ENCODE measurements around the gene KRT84. TPM values are rescaled to one million over a fixed set of nuclear protein-coding genes. Genes with fewer than 3 reads are reported as not detected.
"Not testable (repeated sequence)": the region's sequence is repeated elsewhere in the genome, so short reads cannot be mapped to it uniquely, and the experiment has no call there.

KRT84 gene
- total RNA-seq, 1 donor from 2014 or later = not detected

DNA sequence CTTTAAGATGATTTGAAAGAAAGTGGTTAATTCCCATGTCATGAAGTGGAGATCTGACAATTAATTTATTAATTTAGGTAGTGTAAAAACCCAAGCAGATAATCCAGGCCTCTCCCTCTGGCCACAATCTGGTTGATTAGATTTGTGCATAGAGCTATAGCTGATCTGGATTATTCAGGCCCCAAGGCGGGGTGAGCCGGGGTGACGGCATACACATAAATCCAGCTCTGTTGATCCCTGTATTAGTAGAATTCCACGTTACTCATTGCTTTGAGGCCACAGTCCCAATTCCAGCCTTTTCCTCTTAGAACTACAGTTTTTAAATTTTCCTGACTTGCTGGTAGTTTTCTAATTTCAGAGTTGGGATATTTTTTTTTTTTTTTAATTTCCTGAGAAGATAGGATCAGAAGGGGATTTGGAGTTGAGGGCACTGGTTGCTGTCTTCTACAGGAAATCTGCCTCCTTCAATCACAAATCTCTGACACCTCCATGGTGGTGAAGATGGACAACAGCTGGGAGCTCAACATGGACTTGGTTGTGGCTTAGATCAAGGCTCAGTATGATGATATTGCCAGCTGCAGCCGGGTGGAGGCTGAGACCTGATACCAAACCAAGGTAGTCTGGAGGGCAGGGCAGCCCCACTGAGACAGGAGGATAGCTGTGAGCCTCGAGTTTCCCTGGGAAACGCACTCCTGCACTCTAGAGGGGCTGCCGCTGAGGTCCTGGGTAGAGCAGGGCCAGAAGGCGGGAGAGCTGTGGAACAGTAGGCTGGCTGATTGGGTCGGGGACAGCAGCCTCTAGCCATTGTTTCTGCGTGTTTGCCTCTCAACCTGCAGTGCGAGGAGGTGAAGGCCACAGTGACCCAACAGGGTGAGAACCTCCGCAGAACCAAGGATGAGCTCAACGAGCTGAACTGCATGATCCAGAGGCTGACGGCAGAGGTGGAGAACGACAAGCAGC, 37.6 kb downstream of the KRT84 start:
- no peak for DNase-seq (ENCODE audit: extremely low read depth, low read depth, low spot score)

DNA sequence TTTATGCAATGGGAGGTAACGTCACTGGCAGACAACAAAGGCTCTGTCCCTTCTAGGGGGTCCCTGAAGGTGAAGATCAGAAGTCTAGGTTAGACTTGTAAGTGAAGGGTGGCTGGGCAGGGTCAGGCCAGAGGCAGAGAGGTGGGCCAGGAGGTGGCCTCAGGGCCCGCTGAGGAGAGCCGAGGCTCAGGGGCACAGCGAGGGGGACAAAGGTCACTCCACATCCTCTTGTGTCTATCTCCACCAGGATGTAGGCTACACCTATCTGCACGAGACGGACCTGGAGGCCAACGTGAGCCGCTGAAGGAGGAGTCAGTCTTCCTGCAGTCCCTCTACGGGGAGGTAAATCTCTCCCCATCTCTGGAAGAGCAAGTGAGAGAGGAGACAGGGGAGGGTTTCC, 38.4 kb downstream of the KRT84 start:
- no peak for DNase-seq (ENCODE audit: extremely low read depth, low read depth, low spot score)

DNA sequence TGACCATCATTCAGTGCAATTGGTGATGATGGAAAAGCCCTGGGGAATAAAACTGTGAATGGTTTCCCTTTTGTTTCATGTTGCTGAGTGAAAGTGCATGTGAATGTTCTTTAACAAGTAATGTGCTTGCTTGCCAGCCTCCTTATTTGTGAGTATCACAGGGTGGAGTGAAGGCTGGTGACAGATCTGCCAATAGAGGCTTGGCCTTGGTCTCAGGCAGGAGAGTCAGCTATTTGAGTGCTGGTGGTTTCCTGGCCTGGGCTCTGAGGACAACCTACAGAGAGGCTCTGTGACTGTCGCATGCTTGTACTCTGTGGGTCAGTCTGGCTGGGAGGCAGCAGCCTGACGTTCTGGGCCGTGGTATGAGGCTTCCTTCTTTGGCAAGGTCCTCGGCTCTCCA, 38.9 kb downstream of the KRT84 start:
- no peak for DNase-seq (ENCODE audit: extremely low read depth, low read depth, low spot score)

DNA sequence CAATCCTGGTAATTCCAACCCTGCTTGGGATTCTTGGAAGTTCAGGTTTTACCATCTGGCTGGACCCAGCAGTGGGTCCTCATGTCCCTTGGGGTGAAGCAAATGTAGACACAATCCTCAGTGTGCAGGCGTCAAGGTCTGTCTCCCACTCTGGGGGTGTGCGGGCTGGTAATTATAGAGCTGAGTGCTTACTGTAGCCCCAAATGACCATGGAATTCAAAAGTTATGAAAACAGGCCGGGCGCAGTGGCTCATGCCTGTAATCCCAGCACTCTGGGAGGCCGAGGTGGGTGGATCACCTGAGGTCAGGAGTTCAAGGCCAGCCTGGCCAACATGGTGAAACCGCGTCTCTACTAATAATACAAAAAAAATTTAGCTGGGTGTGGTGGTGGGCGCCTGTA, 40.4 kb downstream of the KRT84 start:
- DNase-seq (ENCODE audit: extremely low read depth, low read depth, low spot score) = not testable (repeated sequence)

DNA sequence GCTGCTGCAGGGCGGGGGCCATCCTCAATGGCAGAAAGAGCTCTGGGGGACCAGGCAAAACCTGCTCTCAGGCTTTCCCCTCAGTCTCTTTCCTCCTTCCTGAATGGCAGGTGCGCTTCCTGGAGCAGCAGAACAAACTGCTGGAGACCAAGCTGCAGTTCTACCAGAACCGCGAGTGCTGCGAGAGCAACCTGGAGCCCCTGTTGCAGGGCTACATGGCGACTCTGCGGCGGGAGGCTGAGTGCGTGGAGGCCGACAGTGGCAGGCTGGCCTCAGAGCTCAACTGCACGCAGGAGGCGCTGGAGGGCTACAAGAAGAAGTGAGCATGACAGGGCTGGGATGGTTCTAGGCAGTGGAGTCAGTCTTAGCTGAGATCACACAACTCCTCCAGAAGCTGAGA, 41.3 kb downstream of the KRT84 start:
- no peak for DNase-seq (ENCODE audit: extremely low read depth, low read depth, low spot score)

DNA sequence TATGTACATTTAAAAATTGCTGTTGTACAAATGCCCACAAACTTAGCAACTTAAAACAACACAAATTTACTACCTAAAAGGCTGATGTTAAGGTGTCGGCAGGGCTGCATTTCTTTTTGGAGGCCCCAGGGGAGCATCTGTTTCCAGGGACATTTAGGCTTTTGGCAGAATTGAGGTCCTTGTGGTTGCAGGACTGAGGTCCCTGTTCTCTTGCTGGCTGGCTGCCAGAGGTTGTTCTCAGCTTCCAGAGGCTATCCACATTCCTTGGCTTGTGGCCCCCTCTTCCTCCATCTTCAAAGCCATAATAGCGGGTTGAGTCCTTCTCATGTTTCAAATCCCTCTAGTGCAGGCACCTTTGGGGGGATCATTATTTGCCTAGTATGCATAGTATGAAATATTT, 41.9 kb downstream of the KRT84 start:
- DNase-seq (ENCODE audit: extremely low read depth, low read depth, low spot score) = no peak

DNA sequence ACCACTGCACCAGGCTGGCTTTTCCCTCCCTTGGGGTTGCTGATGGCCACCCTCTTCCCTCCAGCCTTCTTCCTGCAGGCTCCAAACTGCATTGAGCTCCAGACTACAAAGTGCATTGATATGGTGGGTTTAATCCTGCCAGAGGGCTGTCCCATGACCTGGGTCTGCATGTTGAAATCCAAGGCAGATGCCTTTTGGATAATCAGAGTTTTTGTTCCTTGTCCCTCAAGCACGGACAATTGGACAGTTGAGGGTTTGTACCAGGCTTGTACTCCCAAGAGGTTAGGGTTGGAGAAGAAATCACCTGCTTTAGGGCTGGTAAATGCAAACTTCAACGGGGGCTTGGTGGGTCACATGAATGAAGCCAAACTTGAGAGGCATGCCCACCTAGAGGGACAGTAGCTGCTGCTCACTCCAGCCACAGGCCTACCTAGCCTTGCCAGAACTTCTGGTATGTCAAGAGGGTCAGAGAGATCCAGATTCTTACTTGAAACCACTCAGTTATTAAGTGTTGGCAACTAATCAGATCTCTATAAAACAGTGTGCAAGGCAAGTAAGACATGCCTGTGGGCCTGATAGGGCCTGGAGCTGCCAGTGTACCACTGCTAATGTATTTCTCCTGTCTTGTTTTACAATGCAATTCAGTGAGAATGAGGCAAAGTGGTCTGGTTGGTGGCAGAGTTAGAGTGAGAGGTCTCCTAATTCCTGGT, 42.5 kb downstream of the KRT84 start:
- no peak for DNase-seq (ENCODE audit: extremely low read depth, low read depth, low spot score)

DNA sequence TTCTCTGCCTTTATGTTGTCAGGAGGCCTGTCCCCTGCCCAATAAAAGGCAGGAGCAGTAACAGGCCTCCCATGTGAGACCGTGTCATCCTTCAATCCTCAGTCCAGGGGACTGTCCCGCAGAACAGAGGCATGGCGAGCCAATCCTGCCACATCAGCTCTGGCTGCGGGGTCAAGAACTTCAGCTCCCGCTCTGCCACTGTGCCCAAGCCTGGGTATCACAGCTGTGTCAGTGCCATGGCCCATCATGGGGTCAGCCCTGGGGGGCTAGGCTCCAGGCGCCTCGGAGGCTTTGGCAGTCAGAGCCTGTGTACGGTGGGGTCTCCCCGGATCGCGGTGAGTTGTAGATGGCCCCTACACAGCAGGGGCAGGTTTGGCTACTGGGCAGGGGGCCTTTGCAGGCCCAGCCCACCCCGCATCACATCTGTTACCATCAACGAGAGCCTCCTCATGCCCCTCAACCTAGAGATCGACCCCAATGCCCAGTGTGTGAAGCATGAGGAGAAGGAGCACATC, 44.3 kb downstream of the KRT84 start:
- DNase-seq (ENCODE audit: extremely low read depth, low read depth, low spot score) = no peak

DNA sequence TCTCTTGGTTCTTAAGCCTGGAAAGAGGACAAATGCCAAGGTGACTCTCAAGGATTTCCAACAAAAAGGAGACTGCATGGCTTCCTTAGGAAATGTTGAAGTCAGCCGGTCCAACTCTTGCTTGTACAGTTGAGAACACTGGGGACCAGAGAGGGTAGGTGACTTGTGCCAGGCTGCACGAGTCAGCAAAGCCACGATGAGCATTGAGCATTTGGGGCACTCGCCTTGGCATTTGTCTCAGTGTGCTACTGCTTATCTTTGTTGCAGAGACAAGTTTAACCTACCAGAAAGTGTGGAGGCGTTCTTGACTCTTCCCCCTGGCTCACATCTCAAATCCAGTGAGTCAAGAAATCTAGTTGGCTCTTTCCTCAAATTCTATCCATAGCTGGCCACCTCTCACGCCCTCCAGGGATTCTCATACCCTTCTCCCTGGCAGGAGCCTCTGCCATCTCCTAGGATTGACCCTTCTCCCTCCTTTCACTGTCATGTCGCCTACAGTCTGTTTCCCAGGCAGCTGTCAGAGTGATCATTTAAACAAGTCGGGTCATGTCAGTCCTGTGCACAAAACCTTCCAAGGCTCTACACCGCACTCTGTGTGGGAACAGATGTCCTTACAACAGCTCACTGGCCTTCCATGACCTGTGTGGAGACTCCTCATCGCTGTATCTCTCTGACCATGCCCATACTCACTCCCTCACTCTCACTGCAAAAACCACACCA, 47.1 kb downstream of the KRT84 start:
- no peak for DNase-seq (ENCODE audit: extremely low read depth, low read depth, low spot score)

DNA sequence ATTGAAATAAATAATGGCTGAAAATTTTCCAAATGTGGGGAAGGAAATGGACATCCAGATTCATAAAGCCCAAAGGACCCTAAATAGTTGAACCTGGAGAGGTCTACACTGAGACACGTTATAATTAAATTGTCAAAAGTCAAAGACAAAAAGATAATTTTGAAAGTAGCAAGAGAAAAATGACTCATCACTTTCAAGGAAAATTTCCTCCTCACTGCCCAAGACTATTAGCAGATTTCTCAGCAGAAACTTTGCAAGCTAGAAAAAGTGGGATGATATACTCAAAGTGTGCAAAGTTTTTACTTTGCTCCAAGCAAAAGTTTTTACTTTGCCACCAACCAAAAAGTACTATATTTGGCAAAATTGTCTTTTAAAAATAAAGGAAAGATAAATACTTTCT, 48.4 kb downstream of the KRT84 start:
- DNase-seq (ENCODE audit: extremely low read depth, low read depth, low spot score) = no peak

DNA sequence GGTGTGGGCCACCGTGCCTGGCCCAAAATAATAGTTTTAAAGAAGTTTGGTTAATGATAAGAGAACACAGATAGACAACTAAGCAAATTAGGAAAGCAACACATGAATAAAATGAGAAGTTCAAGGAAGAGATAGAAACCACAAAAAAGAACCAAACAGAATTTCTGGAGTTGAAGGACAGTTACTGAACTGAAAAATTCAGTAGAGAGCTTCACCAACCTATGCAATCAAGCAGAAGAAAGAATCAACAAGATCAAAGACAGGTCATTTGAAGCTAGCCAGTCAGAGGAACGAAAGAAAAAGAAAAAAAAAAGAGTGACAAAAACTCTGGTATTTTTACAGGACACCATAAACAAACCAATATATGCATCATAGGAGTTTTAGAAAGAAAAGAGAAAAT, 48.8 kb downstream of the KRT84 start:
- DNase-seq (ENCODE audit: extremely low read depth, low read depth, low spot score) = no peak

DNA sequence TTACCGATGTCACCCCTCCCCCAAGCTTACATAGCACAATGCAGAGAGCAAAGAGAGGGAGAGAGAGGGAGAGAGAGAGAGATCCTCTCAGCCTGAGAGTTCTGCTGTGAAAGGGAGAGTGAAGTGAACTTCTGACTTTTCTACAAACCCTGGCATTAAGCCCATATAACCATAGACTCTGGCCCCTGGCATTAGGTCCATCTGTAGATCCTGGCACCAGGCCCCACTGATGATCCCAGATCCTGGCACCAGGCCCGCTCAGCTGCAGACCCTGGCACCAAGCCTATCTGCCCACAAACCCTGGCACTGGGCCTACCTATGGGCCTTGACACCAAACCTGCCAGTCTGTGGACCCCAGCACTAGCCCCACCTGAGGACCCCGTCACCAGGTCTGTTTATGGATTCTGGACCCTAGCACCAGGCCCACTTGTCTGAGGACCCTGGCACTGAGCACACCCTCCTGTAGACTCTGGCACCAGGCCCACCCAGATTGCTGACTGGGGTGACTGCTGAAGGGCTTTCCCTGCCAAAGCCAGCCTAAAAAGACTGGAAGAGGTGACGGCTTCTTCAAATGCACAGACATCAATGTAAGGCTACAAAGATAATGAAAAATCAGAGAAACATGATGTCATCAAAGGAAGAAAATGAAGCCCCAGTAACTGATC, 49.7 kb downstream of the KRT84 start:
- DNase-seq (ENCODE audit: extremely low read depth, low read depth, low spot score) = no peak

DNA sequence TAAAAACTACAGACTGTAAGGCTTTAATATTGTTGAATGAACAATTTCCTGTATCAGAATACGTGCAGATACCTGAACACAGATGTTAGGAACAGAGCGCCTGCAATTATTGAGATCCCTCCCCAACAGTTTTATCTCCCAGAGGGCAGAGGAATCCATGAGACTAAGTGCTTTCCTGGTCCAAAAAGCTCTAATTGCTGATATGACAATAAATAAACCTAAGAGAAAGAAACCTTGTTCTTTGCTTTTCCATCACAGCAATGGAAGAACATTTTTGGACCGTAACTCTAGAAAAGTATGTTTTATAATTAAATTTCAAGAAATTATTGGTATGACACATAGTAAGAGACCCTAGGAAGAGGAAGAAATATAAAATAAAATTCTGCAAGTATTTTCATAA, 51.3 kb downstream of the KRT84 start:
- no peak for DNase-seq (ENCODE audit: extremely low read depth, low read depth, low spot score)

DNA sequence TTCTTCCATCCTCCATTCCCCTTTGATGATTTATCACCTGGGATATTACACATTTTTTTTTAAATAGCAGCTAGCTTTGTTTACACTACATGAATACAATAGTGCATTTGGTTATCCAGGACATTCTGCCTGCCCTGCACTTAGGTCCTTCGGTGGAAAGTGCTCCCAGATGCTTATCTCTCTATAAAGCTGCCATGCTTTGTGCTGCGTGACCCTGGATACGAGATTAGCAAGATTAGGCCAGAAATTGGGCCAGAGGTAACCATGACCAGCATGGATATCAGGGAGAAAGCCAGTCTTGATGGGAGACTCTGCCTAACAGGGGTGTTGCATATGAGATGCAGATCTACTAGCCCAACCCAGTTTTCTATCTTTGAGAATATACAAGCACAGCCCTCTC, 52.1 kb downstream of the KRT84 start:
- DNase-seq (ENCODE audit: extremely low read depth, low read depth, low spot score) = no peak

DNA sequence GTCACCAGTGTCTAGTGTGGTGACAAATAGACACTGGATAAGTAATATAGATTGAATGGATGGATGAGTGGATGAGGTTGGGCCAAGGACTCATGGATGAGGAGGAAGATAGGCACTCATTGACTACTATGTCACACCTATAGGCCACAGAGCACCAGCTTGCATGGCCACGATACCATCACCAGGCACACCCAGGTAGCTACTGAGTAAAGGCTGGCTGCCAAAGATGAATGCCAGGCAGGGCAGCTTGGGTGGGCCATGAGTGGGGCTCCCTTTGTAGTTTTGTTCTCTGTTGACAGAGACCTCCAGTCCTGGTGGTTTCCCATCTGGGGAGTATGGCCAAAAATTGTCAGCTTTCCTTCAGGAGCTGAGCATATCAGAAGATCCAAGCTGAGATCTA, 53.1 kb downstream of the KRT84 start:
- no peak for DNase-seq (ENCODE audit: extremely low read depth, low read depth, low spot score)

DNA sequence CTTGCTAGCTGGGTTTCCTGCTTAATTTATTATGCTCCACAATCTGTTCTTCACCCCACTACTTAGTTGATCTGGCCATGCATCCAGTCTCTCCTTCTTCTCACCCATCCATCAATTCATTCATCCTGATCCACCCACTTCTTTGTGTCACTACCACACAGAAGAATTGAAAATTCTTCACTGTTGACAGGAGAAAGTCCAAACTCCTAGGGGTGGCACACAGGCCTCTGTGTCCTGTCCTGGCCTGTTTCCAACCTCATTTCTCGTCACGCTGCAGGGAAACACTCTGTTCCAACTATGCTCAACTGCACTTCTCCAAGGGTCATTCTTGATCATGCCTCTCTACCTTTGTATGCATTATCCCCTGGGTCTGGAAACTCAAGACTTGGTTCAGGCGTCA, 53.6 kb downstream of the KRT84 start:
- no peak for DNase-seq (ENCODE audit: extremely low read depth, low read depth, low spot score)

DNA sequence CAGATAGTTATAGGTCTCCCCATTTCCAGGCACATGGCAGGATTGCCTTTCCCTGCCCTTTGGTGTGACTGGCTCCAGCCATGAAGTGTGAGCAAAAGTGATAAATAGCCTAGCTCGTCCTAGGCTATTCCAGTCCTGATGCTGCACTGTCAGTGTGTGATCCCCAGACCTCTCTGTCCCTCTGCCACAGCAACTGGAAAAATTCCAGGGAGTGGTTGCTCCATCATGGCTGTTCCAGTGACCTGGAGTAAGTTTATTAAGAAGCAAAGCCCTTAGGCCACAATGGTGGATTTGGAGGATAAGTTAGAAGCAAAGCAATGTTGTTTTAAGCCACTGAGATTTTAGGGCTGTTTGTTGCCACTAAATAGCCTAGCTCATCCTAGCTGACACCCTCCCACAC, 54.4 kb downstream of the KRT84 start:
- DNase-seq (ENCODE audit: extremely low read depth, low read depth, low spot score) = no peak

DNA sequence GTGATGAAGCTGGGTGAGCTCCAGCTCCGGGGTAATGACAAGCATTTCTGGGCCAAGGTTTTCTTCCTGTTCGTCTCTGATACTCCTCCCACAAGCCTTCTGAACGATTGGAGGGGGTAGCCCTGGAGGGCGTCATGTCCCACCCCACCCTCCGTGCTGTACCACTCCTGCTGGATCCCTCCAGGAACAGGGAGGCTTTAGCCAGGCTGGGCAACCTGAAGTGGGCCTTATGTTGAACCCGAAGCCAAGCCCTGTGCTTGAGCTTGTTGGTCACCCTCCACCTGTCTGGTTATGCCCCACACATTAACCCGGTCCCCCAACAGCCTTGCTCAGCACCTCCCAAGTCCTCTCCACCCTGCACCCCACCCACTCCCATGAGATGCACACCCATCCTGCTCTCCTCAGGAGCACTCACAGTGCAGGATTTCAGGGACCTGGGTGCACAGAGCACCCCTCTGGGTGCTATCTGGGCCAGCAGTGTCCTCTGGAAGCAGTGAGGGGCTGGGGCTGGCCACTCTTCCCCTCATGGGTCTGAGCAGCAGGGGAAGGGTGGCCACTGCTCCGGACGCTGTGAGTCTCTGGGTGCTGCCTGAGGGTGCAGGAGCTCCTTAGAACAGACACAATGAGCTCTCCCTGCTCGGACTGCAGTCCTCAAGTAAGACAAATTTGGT, 57.5 kb downstream of the KRT84 start:
- no peak for DNase-seq (ENCODE audit: extremely low read depth, low read depth, low spot score)
